ENCODE measurements around the gene MYO18B. TPM values are rescaled to one million over a fixed set of nuclear protein-coding genes. Genes with fewer than 3 reads are reported as not detected.

MYO18B gene
- total and polyA plus RNA-seq, 2 of the 8 experiments (the other 6 are each of a cell fraction or from before 2014, with no cell fraction given), result 0.62 to 0.78 TPM

GRCh38 chr22:25816522-25817059 lies 74.6 kb downstream of the MYO18B start (continued):
- TF ChIP-seq CHD7 (IDR thresholded peaks at IDR 0.05; ENCODE audit: insufficient replicate concordance, low read length), result no peak
- no peak for TF ChIP-seq EP300 (IDR thresholded peaks at IDR 0.05; ENCODE audit: borderline replicate concordance in 1 of 2, low read depth in 2 of 2, low read length in 2 of 2)
- TF ChIP-seq CHD2 (IDR thresholded peaks at IDR 0.05; ENCODE audit: low read length), result no peak
- TF ChIP-seq ATF2 (IDR thresholded peaks at IDR 0.05; ENCODE audit: low read length), result no peak
- TF ChIP-seq KDM4A (IDR thresholded peaks at IDR 0.05; ENCODE audit: low read depth, low read length, severe bottlenecking), result no peak
- TF ChIP-seq TEAD4 (IDR thresholded peaks at IDR 0.05; ENCODE audit: low read depth, low read length), result no peak
- TF ChIP-seq CEBPB (IDR thresholded peaks at IDR 0.05; ENCODE audit: low read depth, low read length), result no peak
- TF ChIP-seq SP1 (IDR thresholded peaks at IDR 0.05; ENCODE audit: low read depth, low read length), result no peak
- TF ChIP-seq SIN3A (conservative IDR thresholded peaks at IDR 0.05 in 1 of 2, IDR thresholded peaks at IDR 0.05 in 1 of 2; ENCODE audit: low read depth in 1 of 2, low read length in 2 of 2), result no peak
